Suprapubic skin (tissue), 4 donors: ENCODE measurements around the gene PEMT. TPM values are rescaled to one million over a fixed set of nuclear protein-coding genes. Genes with fewer than 3 reads are reported as not detected.

Experiments
- DNase-seq, 2 donors: peaks; one replicate each; pipeline ENCODE4 v3.0.0-alpha.2; 2019; ENCODE audit warnings: low spot score in 2 of 2
- H3K27ac ChIP-seq: fragments of 200-600 bp; sonication (generic); one replicate; pipeline ENCODE4 v1.5.1; 2019
- H3K27me3 ChIP-seq: fragments of 200-600 bp; sonication (generic); one replicate; pipeline ENCODE4 v1.5.1; 2019
- H3K36me3 ChIP-seq: fragments of 200-600 bp; sonication (generic); one replicate; pipeline ENCODE4 v1.5.1; 2019
- H3K4me1 ChIP-seq: fragments of 200-600 bp; sonication (generic); one replicate; pipeline ENCODE4 v1.5.1; 2019
- H3K4me3 ChIP-seq: fragments of 200-600 bp; sonication (generic); one replicate; pipeline ENCODE4 v1.5.1; 2019; ENCODE audit warnings: mild to moderate bottlenecking
- H3K9me3 ChIP-seq: fragments of 200-600 bp; sonication (generic); one replicate; pipeline ENCODE4 v1.5.1; 2019
- CTCF ChIP-seq, 2 donors: fragments of 200-600 bp in 1 of 2; fragments of 450-650 bp in 1 of 2; sonication (generic) in 1 of 2; IDR thresholded peaks; one replicate each; pipeline ENCODE4 v1.5.1; 2016 to 2019; ENCODE audit warnings: antibody characterized with exemption in 2 of 2, mild to moderate bottlenecking in 1 of 2, moderate library complexity in 1 of 2
- EP300 ChIP-seq: sonication (generic); formaldehyde crosslinking; IDR thresholded peaks from one replicate; pipeline ENCODE4 v1.6.1; 2017; ENCODE audit warnings: antibody characterized with exemption
- POLR2A ChIP-seq, 2 donors: fragments of 450-650 bp; IDR thresholded peaks; one replicate each; pipeline ENCODE4 v1.6.1; 2017; ENCODE audit warnings: antibody characterized with exemption in 2 of 2, mild to moderate bottlenecking in 2 of 2, moderate library complexity in 2 of 2
- POLR2AphosphoS5 ChIP-seq, 3 donors: sonication (generic); formaldehyde crosslinking; IDR thresholded peaks; one replicate each; pipeline ENCODE4 v1.6.1; 2017; ENCODE audit warnings: antibody characterized with exemption in 3 of 3
- WGBS: methylation state at CpG from one replicate; pipeline ENCODE4 v1.1.5; 2018; 5-methylcytosine and 5-hydroxymethylcytosine counted together
- total RNA-seq, 4 donors: library from RNA; depleted of rRNA; stranded (reverse); fragments of >200 nt; gene quantifications; one replicate each; pipeline ENCODE4 v1.1.0, GENCODE V29; 2016

The PEMT gene
- total RNA-seq, 4 donors from 2014 or later = 25.7 to 60.6 (median 50.0) TPM

- DNase-seq = no peak
- Histone ChIP-seq H3K27me3 (no peaks in the 10 kb centered on the region), H3K4me1 (peaks cover 54% of the 10 kb centered on the region), H3K4me3 (no peak overlapping the region), H3K27ac (no peak overlapping the region), H3K9me3 (no peaks in the 10 kb centered on the region), H3K36me3 (no peaks in the 10 kb centered on the region)
- no CpG with 5 or more reads among the region's 4 CpGs for WGBS
- TF ChIP-seq CTCF (IDR thresholded peaks at IDR 0.05) (no peak), POLR2A (IDR thresholded peaks at IDR 0.05) (no peak), EP300 (no peak), POLR2AphosphoS5 (IDR thresholded peaks at IDR 0.05) (no peak)
These were observed 21.8 kb downstream of the PEMT start for GRCh38 chr17:17569691-17570090.

GRCh38 chr17:17568772-17569195, 22.7 kb downstream of the PEMT start:
- Histone ChIP-seq H3K4me1 (peaks cover 52% of the 10 kb centered on the region), H3K36me3 (no peaks in the 10 kb centered on the region), H3K27me3 (no peaks in the 10 kb centered on the region), H3K4me3 (no peak overlapping the region), H3K9me3 (no peaks in the 10 kb centered on the region), H3K27ac (no peak overlapping the region)
- WGBS = 60% methylated on average over 4 of the region's 6 CpGs
- no peak for DNase-seq
- TF ChIP-seq CTCF (IDR thresholded peaks at IDR 0.05) = peak; percentile 28 to 73
- TF ChIP-seq POLR2A (IDR thresholded peaks at IDR 0.05) = no peak

GRCh38 chr17:17567631-17568030, 23.9 kb downstream of the PEMT start:
- 11% methylated on average over 5 of the region's 7 CpGs for WGBS
- no peaks in the 10 kb centered on the region for H3K9me3 ChIP-seq
- peak overlapping the region; percentile 29 for H3K27ac ChIP-seq
- H3K4me1 ChIP-seq = peaks cover 52% of the 10 kb centered on the region
- TF ChIP-seq POLR2A (IDR thresholded peaks at IDR 0.05) = no peak
- no peak for TF ChIP-seq CTCF (IDR thresholded peaks at IDR 0.05)
- TF ChIP-seq EP300 = no peak
- TF ChIP-seq POLR2AphosphoS5 (IDR thresholded peaks at IDR 0.05) = no peak
- no peak for DNase-seq
- no peak overlapping the region for H3K4me3 ChIP-seq
- no peaks in the 10 kb centered on the region for H3K36me3 ChIP-seq
- H3K27me3 ChIP-seq = no peaks in the 10 kb centered on the region

GRCh38 chr17:17566896-17567513, 24.5 kb downstream of the PEMT start:
- WGBS = 57% methylated on average over 10 of the region's 11 CpGs
- Histone ChIP-seq H3K4me3 (no peak overlapping the region), H3K27me3 (no peaks in the 10 kb centered on the region), H3K9me3 (no peaks in the 10 kb centered on the region), H3K27ac (peak overlapping the region; percentile 29), H3K4me1 (peaks cover 58% of the 10 kb centered on the region), H3K36me3 (no peaks in the 10 kb centered on the region)
- no peak for TF ChIP-seq CTCF (IDR thresholded peaks at IDR 0.05)
- no peak for TF ChIP-seq POLR2A (IDR thresholded peaks at IDR 0.05)
- no peak for DNase-seq

GRCh38 chr17:17565471-17566339, 25.8 kb downstream of the PEMT start:
- WGBS = 71% methylated on average over 9 of the region's 10 CpGs
- no peak for DNase-seq
- Histone ChIP-seq H3K27me3 (no peaks in the 10 kb centered on the region), H3K9me3 (no peaks in the 10 kb centered on the region), H3K27ac (peak overlapping the region; percentile 48), H3K4me1 (peaks cover 69% of the 10 kb centered on the region), H3K36me3 (no peaks in the 10 kb centered on the region), H3K4me3 (no peak overlapping the region)
- TF ChIP-seq CTCF (IDR thresholded peaks at IDR 0.05) (no peak), EP300 (no peak), POLR2A (IDR thresholded peaks at IDR 0.05) (no peak), POLR2AphosphoS5 (IDR thresholded peaks at IDR 0.05) (no peak)
